Heart left ventricle (tissue), 13 donors: ENCODE data around the gene ACOX1.

ENCODE experiments used
- CTCF ChIP-seq, 12 donors: fragments of 200-600 bp; sonication (generic) in 4 of 12; IDR thresholded peaks; one replicate each; pipeline versions ENCODE4 v1.5.0 to v1.8.0; 2018 to 2022; ENCODE audit warnings: antibody characterized with exemption in 12 of 12, mild to moderate bottlenecking in 5 of 12
- POLR2A ChIP-seq, 2 donors: fragments of 450-650 bp; IDR thresholded peaks; one replicate each; pipeline ENCODE4 v1.6.1; 2017; ENCODE audit warnings: antibody characterized with exemption in 2 of 2, mild to moderate bottlenecking in 2 of 2, moderate library complexity in 2 of 2
- donor health status: ischemic (EF 13 %, LVEDD 7.1; RV severe dilation, severe dysfunction).
- donor health status: DM: no; HTN: yes; CAD: no.
- donor health status: DM: no; HTN: no; CAD: no.
- donor health status: ischemic (EF 25% LVEDD 6.9; RV normal size, moderate dysfunction).
- donor health status: ischemic (EF 25% LVEDD 5.7; RV mildly dilated, moderate dysfunction).
- donor health status: ischemic (EF 35%, LVEDD 5.7; RV mildly dilated, moderate dysfunction).
- donor health status: nonischemic (EF 11% LVEDD 7.7; RV severe dilation, severe dysfunction).
- donor health status: DM: yes; HTN: yes; CAD: no.
- donor health status: PGD.
- donor health status: ischemic (EF 29% LVEDD 5.4; RV normal size, mild dysfunction).
- donor health status: nonischemic (EF 23%, LVEDD 6.1; RV moderate dilation, normal function).

GRCh38 chr17:75909051-75909811 is 69.7 kb downstream of the ACOX1 start:
- TF ChIP-seq CTCF (IDR thresholded peaks at IDR 0.05), result no peak
- no peak for TF ChIP-seq POLR2A (IDR thresholded peaks at IDR 0.05)
